ENCODE measurements around the gene CCNA2.

The CCNA2 gene

DNA sequence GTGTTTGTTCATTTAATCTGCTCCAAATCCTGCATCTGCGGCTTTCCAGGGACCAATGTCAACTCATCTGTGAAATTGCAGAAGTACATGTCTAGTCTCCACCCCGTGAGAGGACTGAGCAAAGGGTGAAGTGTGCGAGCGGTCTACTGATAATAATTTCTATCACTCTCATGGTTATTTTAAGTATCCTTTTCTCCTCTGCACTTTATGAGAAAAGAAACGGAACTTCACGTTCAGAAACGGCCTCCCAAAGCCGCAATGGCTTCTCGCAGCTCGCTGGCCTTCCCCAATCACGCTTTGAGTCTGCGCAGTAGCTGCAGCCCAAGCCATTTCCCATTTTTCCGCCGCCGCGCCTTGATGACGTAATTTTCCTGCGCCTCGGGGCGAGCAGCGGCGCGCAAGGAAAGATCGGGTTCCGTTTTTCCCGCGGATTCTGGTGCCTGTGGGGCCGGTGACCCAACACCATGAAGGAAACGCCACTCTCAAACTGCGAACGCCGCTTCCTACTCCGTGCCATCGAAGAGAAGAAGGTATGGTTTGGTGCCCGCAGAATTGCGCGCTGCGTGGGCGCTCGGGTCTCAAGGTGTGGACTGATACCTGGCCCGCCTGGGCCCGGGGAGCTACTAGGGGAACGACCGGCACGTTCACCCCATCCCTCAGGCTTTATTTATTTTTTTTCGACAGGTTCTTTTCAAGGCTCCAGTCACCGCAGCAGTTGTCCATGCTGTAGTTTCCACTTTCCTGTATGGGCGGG, 22.5 kb downstream of the CCNA2 start, which contains the start of gene EXOSC9:
Gene EXOSC9 (plus strand): TSS at position 363 of the 754 bp plus-strand sequence. CDS start 102 bp downstream, at position 465.
- peak; percentile 97 for DNase-seq

DNA sequence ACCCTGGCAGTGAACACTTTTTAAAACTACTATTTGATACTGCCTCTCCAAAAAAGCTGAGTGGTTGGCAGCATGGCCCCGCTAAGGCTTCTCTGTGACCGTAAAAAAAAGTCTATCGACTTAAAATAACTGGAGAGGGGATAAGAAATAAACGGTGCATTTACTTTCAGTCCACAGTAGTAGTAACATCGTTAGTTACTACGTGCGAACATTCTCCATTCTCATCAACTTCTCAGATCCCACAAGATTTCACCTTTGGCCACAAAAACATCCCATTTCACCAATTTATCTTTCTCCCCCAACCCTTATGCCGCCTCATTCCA, 23.1 kb downstream of the CCNA2 start:
- DNase-seq, result no peak

DNA sequence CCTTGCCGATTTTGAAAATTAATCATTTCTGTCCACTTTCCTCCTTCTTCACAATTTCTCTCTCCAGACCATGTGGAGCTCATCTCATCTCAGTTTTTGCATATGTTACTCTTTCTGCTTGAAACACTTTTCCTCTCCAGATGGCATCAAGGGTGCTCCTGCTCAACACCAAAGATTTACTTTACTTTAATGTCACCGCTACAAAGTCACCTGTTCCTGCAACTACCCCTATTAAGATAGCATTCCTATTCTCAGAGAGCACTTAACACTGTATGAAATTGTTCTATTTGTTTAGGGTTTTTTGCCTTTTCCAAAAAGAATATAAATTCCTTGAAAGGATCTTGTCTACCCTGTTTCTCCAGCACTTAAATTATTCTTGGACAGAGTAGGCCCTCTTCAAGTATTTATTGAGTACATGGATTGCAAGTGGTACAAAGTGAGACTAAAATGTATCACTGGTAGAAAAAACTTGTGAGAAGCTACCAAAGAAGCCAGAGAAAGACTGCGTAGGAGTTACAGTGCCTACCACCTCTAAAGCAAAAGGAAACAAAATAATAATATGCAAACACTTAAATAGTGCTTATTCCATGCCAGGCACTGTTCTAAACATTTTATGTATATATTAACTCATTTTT, 23.7 kb downstream of the CCNA2 start:
- DNase-seq, result no peak

DNA sequence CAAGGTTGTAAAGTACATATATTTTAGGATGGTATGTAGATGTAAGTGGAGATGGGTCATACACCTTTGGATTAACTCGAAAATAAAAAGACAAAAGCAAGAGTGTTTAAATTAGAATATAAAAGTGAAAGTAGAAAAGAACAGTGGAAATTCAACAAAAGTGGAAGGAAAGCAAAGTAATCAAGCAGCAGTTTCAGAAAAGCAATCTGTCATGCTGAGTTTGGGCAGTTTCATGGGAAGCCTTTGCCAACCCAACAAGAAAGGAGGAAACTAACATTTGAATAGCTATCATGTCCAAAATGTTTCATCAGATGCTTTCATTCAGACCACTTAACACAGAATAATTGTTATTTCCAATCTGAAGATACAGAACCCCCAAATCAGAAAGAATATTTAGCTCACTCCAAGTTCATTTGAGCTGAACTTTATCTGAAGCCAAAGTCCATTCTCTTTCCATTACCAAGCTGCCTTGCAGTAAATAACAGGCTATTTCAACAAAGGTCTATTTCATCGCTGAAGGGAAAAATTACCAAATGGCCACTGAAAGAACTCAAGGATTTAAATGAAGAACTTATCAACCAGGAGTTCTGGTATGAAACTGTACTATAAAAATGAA, 24.4 kb downstream of the CCNA2 start:
- DNase-seq, result no peak

DNA sequence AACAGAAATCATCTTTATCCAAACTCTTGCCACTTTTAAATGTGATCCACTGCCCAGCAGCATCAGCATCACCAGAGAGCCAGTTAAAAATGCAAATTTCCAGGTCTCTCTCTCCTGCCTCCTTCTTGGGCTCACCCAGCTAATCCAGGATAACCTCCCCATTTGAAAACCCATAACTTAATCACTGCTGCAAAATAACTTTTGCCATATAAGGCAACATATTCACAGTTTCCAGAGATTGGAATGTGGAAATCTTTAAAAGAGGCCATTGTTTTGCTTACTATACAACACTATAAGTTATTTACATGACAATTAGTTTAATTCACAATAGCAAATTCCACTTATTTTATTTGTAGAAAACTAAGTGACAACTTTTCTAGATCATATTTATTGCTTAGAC, 27.4 kb downstream of the CCNA2 start:
- no peak for DNase-seq

DNA sequence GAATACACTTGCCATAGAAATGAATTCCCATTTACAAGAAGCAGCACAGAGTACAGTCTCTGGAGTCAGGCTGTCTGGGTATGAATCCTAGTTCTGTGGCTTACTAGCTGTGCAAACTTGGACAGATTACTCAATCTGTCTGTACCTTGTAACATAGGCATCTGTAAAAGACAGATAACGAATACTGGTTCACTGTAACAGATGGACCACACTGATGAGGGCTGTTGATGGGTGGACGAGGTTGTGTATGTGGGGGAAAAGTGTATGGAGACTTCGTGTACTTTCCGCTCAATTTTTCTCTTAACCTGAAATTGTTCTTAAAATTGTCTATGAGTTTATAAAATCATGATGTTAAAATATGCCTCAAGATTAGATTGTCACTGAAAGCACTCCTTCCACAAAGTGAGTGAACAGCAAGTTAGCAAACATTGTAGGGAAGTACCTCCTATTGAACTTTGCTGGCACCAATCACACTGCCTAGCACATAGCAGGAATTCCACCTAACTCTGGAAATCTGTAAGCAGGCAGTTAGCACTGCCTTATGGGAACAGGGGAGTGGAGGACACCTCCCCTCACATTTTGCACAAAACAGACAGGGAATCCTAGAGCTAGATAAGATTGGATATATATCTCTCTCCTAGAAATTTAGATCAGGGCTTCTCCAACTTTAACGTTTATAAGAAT, 29.0 kb downstream of the CCNA2 start:
- no peak for DNase-seq

DNA sequence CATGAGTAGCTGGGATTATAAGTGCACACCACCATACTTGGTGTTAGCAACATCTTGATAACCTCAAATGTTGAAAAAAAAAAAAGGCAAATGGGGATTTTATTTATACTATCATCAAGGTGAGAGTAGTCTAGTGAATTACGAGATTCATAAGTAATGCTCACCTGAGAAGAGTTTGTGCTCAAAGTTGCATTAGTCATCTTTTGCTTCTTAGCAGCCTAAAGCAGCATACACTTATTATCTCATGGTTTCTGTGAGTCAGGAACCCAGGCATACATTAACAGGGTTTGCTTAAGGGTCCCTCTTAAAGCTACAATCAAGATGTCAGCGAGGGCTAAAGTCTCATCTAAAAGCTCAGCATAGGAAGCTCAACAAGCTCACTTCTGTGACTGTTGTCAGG, 30.7 kb downstream of the CCNA2 start:
- no peak for DNase-seq

DNA sequence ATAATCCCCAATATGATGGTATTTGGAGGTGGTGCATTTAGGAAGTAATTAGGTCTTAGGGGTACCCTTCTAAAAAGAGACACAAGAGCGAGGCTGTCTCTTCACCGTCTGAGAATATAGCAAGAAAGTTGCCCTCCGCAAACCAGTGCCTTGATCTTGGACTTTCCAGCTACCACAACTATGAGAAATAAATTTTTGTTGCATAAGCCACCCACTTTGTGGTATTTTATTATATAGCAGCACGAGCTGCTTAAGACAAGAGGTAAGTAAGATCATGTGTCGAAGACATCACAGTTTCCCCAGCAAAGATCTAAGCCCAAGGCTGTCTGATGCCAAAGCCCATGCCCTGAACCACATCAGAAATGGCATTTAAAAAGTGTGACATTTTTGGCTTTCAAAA, 32.2 kb downstream of the CCNA2 start:
- no peak for DNase-seq

DNA sequence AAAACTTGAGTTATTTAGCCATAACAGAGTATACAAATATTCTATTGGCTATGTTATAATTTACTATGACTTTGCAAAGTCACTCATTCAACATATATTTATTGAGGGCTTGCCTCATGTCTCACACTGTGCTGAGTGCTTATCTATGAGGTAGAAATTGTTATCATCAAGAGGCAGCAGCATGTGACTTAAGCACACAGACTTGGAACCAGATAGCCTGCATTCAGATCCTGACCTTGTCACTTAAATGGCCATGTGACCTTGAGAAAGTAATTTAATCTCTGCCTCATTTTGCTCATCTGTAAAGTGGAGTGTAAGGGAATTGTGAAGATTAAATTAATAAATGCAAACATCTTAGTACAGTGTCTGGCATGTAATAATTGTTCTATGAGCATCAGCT, 32.7 kb downstream of the CCNA2 start:
- DNase-seq, result no peak

DNA sequence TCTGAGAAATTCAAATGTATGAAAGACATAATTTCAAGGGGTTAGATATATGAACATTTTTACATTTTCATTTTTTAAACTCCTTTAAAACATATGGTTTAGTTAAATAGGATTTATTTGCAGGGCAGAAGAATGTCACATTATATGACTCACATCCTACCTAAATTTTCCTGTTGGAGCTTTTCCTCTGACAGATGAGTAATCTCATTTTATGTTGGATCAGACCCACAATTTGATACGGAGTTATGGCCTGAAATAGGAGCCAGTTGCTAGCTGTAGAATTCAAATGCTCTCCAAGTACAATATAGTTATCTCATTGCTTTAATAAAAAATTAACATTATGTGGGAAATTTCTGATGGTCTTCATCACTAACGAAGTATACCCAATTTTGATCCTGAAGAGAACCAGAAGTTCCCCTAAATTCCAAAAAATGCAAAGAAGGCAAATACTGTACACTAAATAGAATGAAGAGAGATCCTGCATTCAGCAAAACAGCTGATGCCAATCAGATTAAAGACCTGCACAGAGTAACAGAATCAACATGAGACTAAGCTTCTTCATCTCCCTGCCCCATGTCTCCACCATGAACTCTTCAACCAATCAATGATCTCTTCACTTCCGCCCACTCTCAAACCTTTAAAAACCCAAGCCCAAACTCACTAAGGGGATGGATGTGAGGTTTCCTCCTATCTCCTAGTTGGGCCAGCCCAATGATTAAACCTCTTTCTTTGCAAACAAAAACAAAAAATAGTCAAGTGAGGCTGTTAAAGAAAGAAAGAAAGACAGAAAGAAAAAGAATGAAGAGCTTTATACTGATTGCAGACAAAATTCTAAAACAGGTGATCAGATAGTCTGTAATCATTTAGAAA, 33.5 kb downstream of the CCNA2 start:
- DNase-seq, result no peak

DNA sequence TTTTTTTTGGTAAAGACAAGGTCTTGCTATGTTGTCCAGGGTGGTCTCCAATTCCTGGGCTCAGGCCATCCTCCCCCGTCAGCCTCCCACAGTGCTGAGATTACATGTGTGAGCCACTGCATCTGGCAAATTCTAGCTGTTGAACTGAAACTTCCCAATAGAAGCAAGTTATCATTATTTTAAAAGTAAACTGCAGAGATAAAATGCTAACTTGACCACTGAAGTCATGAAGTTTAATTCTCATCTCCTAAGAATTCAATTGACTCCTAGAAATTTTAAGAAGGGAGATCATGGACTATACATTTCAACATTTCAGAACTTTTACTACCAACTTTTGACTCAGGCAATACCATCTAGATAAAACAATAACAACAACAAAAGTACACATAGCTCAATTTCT, 34.2 kb downstream of the CCNA2 start:
- DNase-seq, result no peak

DNA sequence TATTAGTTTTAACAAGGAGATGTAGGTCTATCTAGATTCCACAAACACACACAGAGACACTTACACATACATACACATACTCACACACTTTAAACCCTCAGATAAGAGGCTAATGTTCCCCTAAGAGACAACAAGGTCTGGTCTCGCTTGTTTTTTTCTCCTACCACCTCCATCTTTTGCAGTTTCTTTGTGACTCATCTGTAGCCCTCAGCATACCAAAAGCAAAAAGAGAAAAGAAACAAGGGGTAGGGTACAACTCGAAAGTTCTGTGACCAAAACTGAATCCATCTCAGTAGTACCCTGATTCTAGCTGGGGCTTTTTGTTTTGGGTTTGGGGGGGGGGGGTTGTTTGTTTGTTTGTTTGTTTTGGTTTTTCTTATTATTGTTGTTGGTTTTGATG, 34.8 kb downstream of the CCNA2 start:
- DNase-seq, result no peak

DNA sequence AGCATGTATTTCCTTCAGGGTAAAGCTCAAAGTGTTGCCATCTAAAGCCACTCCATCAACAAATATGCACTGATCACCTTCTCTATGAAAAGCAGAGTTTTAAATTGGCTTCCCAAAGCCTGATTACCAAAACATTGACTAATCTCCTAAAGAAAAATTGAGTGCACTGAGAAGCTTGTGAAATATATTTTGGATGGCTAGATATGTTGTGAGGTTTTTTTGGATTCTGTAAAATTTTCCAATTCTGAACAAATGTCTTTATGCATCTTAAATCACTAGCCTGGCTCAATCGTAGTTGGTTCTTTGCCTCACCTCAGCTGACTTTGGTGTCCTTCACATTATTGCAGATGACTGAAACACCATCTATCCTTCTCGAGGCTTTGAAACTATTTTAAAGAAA, 37.5 kb downstream of the CCNA2 start:
- no peak for DNase-seq

DNA sequence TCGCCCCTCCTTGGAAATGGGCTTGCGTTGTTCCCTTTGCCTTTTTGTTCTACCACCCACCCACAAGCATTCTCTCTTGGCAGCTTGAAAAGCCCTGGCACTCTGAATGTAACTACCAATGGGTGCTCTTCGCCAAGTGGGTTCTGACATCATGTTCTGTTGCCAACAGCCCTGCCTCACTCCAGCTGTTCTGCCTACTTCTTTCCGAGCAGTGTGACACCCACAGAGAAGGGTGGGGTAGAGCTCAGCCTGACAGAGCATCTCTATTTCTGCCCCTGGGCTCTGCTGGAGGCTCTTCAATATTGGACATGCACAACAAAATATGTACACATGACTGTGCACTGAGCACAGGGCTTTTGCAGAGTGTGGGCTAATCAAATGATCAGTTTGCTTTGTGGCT, 38.2 kb downstream of the CCNA2 start:
- DNase-seq, result no peak

DNA sequence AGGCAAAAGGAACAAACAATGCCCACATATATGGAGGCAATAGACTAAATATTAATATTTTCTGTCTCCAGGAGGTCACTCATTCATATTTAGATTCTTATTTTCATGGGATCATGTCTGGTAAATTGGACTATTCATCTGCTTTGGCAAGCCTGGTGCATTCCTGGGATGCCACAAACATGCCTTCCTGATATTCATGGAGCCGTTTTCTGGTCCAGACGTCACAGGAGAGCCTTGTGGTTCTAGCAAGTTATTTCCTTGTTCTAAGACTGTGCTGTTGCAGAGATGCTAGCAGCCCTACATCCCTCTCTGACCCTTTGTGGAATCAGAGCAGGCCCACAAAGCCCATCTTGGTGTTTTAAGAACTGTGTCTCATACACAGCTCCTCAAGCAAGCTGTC, 38.7 kb downstream of the CCNA2 start:
- DNase-seq, result no peak

DNA sequence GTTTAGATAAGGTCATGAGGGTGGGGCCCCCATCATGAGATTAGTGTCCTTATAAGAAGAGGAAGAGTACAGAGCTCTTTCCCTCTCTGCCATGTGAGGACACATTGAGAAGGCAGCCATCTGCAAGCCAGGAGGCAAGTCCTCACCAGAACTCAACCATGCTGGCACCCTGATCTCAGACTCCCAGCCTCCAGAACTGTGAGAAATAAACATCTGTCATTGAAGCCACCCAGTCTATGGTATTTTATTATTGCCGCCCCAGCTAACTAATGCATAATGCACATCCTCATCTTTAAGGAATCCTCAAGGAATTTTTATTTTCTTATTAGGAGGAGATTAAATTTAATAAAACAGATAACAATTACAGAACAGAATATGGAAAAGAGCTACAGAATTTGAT, 39.3 kb downstream of the CCNA2 start:
- no peak for DNase-seq

DNA sequence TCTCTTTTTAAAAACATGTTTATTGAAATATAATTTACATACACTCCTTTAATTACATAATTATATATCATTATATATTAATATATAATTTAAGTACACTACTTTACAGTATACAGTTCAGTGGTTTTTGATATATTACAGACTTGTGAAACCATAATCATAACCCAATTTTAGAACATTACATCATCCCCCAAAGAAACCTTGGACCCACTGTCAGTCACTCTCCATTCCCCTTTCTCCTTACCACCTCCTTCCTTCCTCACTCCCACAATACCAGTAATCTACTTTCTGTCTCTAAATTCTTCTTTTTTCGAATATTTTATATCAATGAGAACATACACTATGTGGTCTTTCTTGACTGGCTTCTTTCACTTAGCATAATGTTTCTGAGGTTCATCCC, 40.5 kb downstream of the CCNA2 start:
- DNase-seq, result no peak

DNA sequence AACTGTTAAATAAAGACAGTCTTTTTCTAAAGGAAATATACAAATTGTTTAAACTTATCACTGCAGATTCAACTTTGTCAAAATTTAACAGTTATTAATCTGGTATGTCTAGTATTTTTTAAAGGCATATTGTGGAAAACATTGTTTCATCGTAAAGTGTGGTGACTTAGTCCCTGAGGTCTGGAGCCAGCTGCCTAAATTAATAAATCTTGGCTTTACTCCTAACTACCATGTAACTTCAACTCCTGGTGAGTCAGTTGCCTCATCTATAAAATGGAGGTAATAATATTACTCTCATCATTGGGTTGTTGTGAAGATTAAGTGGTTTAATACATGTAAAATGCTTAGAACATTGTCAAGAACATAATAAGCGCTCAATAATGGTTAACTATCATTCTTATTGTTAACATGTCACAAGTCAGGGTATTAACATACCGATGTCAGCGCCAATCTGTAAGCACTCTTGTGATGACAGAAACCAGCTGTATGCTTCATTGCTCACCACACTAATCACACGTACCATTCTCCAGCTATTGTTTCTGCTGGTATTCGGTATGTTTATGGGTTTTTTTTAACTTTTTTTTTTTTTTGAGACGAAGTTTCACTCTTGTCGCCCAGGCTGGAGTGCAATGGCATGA, 44.6 kb downstream of the CCNA2 start:
- DNase-seq, result no peak

DNA sequence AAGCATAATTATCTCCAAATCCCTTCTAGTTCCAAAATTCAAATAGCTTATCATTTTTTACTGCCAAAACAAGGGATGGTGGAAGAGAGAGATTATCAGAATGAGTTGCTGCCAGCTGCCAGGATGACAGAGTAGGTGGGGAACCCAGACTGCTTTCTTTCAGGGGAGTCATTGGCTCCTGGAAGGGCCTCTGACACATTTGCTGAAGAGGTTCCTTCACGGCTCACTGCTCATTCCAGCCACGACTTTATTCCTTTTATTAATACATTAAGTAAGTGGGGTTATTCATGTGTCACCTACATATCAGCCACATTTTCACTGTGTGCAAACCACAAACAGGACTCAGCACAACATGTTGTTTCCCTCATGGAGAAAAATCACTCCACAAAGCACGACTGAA, 46.1 kb downstream of the CCNA2 start:
- DNase-seq, result no peak

DNA sequence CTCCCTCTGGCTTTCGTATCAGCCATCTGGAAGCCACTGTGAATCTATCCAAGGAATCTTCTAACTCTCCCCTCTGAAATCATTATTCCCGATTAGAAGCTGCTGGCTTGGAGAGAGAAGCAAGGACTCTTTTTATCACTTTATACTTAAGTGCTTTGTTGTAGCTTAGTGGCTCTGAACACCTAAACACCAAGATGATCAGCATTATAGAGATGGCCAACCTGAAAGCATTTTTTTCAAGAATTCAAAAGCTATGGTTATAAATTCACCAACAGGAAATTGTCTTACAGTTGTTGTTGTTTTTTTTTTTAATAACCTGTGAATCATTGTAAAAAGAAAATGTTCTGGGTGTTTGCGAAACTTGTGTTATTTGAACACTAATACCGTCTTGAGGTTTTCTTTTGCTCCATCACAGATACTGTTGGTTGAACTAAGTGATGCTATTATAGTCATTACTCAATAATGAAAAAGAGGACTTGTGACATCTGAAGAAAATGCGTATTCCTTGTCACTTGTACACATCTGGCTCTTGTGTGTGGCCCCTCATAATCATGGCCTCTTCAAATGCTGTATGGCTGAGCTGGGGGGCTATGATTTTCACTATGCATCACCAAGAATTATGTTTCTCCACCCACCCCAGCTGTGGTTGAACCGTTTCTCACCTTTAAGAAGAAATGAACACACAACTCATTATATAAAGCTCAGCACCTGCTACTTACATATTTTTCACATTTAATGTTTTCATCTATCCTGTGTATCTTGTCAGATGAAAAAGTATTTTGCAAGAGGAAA, 46.9 kb downstream of the CCNA2 start:
- DNase-seq, result no peak

DNA sequence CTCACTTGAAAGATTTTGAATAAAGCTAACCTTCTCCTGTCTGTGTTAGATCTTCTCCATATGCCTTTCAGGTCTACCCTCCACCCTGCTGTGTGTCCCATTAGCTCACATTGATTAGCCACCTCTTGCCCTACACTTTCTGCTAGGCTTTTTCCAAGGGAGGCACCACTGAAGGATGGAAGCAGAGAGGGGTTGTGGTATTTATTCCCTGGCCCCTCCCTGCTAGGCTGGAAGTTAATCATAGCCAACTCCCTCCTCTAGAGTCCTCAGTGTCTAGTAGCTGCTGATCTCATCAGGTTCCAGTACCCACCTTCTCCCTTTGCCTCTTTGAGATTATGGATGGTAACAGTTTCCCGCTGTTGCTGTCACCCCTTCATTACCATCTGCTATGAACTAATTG, 49.8 kb downstream of the CCNA2 start:
- no peak for DNase-seq

DNA sequence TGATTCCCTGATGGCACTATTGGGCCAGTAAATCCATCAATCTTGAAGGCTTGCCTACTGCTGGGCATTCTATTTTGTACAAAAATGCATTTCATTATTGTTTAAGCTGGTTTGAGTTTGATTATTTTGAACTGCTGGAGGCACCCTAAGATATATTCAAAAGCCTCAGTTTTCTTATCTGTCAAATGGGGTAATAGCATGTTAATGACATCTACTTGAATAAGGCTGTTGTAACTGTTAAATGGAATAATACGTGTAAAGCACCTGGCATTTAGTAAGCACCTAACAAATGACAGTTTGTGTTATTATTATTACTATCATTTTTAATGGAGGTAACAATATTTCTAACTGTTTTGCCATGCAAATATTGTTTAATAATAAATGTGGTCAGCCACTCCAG, 51.8 kb downstream of the CCNA2 start:
- no peak for DNase-seq

Measured in right forelimb (tissue), 1 donor.